Endothelial cell (in vitro differentiated cells): ENCODE data around the gene SPIN1. TPM values are rescaled to one million over a fixed set of nuclear protein-coding genes. Genes with fewer than 3 reads are reported as not detected.
"Not testable (repeated sequence)": the region's sequence is repeated elsewhere in the genome, so short reads cannot be mapped to it uniquely, and the experiment has no call there.

ENCODE experiments used
- DNase-seq: peaks from one replicate; pipeline ENCODE4 v3.0.0; 2021; ENCODE audit warnings: low spot score
- H3K27ac Mint-ChIP-seq: one replicate; pipeline ENCODE4 v1.8.0; 2021; ENCODE audit warnings: mixed read lengths, inconsistent platforms; ENCODE audit not compliant: unreplicated experiment
- H3K27me3 Mint-ChIP-seq: one replicate; pipeline ENCODE4 v1.8.0; 2021; ENCODE audit warnings: mild to moderate bottlenecking, moderate library complexity, mixed read lengths, inconsistent platforms; ENCODE audit not compliant: unreplicated experiment
- H3K36me3 Mint-ChIP-seq: one replicate; pipeline ENCODE4 v1.8.0; 2021; ENCODE audit warnings: mild to moderate bottlenecking, low read depth, mixed read lengths, inconsistent platforms; ENCODE audit not compliant: unreplicated experiment
- H3K4me1 Mint-ChIP-seq: one replicate; pipeline ENCODE4 v1.8.0; 2021; ENCODE audit warnings: mild to moderate bottlenecking, mixed read lengths, inconsistent platforms; ENCODE audit not compliant: unreplicated experiment
- H3K4me3 Mint-ChIP-seq: one replicate; pipeline ENCODE4 v1.8.0; 2021; ENCODE audit warnings: mild to moderate bottlenecking, mixed read lengths, inconsistent platforms; ENCODE audit not compliant: unreplicated experiment
- H3K9me3 Mint-ChIP-seq: one replicate; pipeline ENCODE4 v1.8.0; 2021; ENCODE audit warnings: mixed read lengths, inconsistent platforms; ENCODE audit not compliant: unreplicated experiment
- total RNA-seq: library from RNA; stranded (reverse); fragmentation: NEBNext Ultra II Directional; extraction: Animal tissue kit (Norgen Biotek cat#: 25700); gene quantifications from one replicate; pipeline ENCODE4 v1.2.1, GENCODE V29; 2021; ENCODE audit not compliant: unreplicated experiment
- TF ChIP-seq, protein P1 (sequence below): fragments of 200-600 bp; sonication (generic); IDR thresholded peaks from one replicate; pipeline ENCODE4 v1.5.0; 2021; ENCODE audit warnings: antibody characterized with exemption; ENCODE audit not compliant: unreplicated experiment

Gene SPIN1
- total RNA-seq, 1 donor from 2014 or later: 97.3 TPM

DNA sequence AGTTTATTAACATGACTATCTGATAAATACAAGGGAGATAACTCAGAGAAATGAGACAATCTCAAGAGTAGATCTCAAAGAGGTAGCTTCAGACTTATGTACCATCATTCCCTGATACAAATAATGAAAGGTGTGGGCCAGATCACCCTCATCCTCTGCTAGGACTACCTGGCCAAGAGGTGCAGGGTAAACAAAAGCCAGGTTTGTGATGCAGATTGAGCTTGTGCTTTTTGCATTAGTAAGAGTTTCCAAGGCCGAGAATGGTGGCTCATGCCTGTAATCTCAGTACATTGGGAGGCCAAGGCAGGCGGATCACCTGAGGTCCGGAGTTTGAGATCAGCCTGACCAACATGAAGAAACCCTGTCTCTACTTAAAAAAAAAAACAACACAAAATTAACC lies 8.9 kb upstream of the SPIN1 start:
- Mint-ChIP-seq H3K36me3 (no peaks in the 10 kb centered on the region), H3K9me3 (no peaks in the 10 kb centered on the region), H3K4me3 (no peak overlapping the region), H3K4me1 (no peaks in the 10 kb centered on the region), H3K27ac (no peak overlapping the region), H3K27me3 (no peaks in the 10 kb centered on the region)
- TF ChIP-seq, protein P1, sequence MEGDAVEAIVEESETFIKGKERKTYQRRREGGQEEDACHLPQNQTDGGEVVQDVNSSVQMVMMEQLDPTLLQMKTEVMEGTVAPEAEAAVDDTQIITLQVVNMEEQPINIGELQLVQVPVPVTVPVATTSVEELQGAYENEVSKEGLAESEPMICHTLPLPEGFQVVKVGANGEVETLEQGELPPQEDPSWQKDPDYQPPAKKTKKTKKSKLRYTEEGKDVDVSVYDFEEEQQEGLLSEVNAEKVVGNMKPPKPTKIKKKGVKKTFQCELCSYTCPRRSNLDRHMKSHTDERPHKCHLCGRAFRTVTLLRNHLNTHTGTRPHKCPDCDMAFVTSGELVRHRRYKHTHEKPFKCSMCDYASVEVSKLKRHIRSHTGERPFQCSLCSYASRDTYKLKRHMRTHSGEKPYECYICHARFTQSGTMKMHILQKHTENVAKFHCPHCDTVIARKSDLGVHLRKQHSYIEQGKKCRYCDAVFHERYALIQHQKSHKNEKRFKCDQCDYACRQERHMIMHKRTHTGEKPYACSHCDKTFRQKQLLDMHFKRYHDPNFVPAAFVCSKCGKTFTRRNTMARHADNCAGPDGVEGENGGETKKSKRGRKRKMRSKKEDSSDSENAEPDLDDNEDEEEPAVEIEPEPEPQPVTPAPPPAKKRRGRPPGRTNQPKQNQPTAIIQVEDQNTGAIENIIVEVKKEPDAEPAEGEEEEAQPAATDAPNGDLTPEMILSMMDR: no peak
- DNase-seq: no peak

DNA sequence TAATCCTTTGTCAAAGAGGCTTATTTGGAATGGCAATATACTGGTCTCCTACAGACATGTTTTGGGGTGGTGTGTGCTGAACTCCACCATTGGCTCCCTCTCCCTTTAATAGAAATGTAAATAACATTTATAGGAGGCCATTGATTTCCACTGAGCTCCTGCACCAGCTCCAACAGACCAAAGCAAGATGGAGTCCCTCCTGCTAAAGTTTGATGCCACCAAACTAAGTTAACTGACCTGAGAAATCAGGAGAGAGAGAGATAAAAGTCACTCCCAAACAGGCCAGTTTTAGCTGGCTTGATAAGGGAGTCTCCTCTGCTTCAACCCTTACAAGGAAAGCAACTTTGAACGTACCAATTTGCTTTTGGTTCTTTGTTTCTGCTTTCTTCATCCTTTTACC lies 8.1 kb upstream of the SPIN1 start:
- Mint-ChIP-seq H3K27me3 (no peaks in the 10 kb centered on the region), H3K36me3 (no peaks in the 10 kb centered on the region), H3K27ac (no peak overlapping the region), H3K4me3 (no peak overlapping the region), H3K4me1 (no peaks in the 10 kb centered on the region), H3K9me3 (no peaks in the 10 kb centered on the region)
- DNase-seq: no peak
- TF ChIP-seq, protein P1: no peak

DNA sequence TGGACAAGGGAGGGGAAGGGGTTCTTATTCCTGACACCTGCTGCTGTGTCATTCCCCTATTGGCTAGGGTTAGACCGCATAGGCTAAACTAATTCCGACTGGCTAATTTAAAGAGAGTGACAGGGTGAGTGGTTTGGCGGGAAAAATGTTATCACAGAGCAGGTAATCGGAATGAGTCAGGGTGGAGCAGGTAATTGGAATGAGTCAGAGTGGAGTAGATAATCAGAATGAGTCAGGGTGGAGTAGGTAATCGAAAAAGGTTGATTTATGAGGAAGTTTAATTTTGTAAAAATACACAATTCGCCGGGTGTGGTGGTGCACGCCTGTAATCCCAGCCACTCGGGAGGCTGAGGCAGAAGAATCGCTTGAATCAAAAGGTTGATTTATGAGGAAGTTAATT lies 6.9 kb upstream of the SPIN1 start:
- H3K27ac Mint-ChIP-seq, H3K36me3 Mint-ChIP-seq, DNase-seq, H3K9me3 Mint-ChIP-seq, H3K4me3 Mint-ChIP-seq, H3K27me3 Mint-ChIP-seq, H3K4me1 Mint-ChIP-seq: not testable (repeated sequence)

DNA sequence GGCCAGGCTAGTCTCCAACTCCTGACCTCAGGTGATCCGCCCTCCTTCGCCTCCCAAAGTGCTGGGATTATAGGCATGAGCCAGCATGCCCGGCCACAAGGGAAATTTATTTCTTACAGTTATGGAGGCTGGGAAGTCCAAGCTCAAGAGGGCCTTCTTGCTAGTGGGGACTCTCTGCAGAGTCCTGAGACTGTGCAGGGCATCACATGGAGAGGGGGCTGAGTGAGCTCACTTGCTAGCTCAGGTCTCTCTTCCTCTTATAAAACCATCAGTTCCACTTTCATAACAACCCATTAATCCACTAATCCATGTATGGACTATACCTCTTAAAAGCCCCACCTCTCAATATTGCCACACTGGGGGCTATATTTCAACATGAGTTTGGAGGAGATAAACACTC lies 5.1 kb upstream of the SPIN1 start:
- Mint-ChIP-seq H3K36me3 (peaks cover 5% of the 10 kb centered on the region), H3K27ac (no peak overlapping the region), H3K4me1 (peaks cover 8% of the 10 kb centered on the region), H3K4me3 (no peak overlapping the region), H3K27me3 (peaks cover 11% of the 10 kb centered on the region), H3K9me3 (no peaks in the 10 kb centered on the region)
- TF ChIP-seq, protein P1: no peak
- no peak for DNase-seq

DNA sequence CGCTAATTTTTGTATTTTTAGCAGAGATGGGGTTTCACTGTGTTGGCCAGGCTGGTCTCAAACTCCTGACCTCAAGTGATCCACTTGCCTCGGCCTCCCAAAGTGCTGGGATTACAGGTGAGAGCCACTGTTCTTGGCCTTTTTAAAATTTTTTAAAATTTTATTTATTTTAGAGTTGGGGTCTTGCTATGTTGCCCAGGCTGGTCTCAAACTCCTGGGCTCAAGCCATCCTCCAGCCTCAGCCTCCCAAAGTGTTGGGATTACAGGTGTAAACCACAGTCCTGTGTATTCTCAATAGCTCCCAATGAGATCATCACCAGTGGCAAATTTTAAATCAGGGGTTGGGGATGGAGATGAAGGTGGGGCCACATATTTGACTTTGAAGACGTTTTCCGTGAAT lies 2.1 kb upstream of the SPIN1 start:
- H3K36me3 Mint-ChIP-seq, H3K9me3 Mint-ChIP-seq, H3K27ac Mint-ChIP-seq, DNase-seq: not testable (repeated sequence)
- H3K4me1 Mint-ChIP-seq: peaks cover 20% of the 10 kb centered on the region
- H3K27me3 Mint-ChIP-seq: peaks cover 15% of the 10 kb centered on the region
- H3K4me3 Mint-ChIP-seq: peak overlapping the region; percentile 50

GRCh38 chr9:88387036-88387551 lies 1.1 kb upstream of the SPIN1 start:
- Mint-ChIP-seq H3K36me3 (peaks cover 5% of the 10 kb centered on the region), H3K27ac (peak overlapping the region; percentile 38), H3K27me3 (peaks cover 15% of the 10 kb centered on the region), H3K4me1 (peaks cover 27% of the 10 kb centered on the region), H3K9me3 (no peaks in the 10 kb centered on the region), H3K4me3 (peak overlapping the region; percentile 95)
- DNase-seq: peak; percentile 10
- TF ChIP-seq, protein P1: no peak
